8988T (cell line): ENCODE measurements around the gene TMEM176B.

ENCODE experiments used
- DNase-seq: peaks from one replicate; pipeline ENCODE4 v3.0.0; 2011

Gene TMEM176B

DNA sequence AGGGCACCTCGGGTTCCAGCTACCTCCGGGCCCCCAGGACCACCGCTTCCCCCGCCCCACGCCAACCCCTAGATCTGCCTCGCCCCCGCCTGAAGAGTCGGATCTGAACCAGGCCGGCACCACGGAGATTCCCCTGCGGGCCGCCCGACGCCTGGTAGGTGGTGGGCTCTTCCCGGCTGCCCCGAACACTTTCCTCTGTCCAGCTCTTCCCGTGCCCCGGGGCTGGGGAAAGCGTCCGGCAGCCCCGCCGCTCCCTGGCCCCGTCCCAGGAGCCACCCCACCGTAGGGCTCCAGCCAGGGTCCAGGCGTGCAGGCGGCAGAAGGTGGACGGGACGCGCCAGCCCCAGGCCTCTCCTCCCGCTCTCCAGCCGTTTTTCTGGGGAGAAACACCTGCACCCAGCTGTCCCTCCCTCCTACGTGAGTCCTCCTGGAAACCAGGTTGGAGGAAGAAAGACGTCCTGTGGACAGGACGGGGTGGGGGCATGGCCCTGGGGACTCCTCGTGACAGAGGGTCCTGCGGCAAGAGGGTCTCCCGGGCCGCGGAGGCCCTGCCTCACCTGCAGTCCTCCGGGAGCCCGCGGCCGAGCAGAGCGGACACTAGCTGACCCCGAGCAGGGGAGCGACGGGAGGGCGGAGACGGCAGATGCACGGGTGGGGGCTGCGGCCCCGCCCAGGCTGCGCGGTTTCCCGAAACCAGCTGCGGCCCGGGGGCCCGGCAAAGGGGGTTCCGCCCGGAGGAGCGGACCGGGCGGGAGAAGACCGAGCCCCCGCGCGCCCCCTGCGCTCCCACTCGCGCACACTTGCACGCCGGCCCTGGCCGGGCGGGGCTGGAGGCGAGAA, at the start of gene TMEM176B:
TMEM176B (minus strand) TSS at position 624 of the 840 bp plus-strand sequence. CDS start 3,795 bp downstream, outside the sequence.
- no peak for DNase-seq

DNA sequence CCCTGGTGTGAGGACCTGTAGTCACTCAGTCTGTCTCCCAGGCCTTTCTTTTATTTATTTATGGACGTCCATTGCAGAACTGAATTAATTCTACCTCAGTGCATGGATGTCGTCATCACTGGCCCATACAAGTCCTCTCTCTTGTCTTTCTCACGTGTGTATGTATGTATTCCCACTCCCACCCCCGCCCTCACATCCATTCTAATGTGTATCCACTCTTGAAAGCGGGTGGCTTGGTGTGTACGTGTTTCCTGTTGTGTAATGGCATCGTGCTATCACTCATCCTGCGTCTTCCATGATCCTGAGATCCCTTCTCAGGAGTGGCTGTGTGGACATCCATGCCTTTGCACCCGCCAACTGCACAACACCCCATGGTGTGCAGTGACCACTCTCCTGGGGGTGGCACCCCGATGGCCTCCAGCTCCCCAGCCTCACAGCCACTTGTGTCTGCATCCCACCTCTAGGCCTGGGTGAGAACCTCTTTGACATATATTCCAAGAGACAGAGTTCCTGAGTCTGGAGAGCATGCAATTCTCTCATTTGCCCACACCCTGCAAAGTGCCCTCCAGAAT, 49.1 kb upstream of the TMEM176B start:
- DNase-seq, result no peak

DNA sequence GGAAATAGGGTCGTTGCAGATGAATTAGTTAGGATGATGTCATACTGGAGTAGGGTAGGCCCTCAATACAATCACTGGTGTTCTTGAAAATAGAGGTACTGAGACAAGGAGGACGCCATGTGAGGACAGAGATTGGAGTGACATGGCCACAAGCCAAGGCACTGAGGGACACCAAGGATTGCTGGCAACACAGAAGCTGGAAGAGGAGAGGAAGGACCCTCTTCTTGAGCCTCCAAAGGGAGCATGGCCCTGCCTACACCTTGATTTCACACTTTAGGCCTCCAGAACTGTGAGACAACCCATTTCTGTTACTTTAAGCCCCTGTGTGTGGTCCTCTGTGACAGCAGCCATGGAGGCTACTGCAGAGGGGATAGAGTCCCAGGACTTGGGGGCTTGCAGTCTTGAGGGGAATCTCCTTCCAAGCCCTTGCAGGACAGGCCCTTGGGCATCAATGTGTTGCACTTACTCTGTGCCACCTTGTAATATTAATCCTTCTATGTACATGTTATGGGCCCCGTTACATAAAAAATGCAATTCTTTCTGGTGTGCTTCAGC, 48.5 kb upstream of the TMEM176B start:
- no peak for DNase-seq

DNA sequence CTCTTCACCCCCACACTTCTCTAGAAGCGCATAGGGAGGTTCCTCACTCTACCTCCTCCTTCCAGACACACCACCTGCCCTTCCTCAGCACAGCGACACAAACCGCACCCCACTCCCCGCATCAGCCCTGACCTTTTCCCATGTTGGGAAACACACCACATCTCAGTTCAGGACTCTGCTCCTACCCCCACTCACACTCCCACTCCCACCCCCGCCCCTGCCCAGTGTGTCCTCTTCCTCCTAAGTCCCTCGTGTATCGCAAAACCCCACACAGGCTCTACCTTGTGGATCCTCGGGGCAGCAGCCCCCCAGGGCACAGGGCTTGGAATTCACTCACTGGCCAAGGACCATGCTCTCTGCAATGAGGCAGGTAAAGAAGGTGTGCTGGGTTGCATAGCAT, 47.9 kb upstream of the TMEM176B start:
- DNase-seq, result no peak

DNA sequence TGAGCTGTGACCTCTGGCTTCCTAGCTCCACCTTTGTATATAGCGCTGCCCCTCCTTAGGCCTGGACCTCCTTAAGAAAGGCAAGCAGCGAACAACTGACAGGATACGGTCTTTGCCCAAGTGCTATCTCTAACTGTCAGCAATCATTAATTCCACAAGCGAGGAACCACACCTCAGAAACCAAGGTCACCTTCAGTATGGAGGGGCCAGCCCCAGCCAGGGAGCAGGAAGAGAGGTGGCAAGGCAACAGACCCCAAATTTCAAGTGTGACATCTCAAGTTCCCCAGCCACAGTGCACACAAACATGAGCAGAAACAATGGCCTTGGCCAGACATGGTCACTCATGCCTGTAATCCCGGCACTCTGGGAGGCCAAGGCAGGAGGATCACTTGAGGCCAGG, 47.4 kb upstream of the TMEM176B start:
- DNase-seq, result no peak

DNA sequence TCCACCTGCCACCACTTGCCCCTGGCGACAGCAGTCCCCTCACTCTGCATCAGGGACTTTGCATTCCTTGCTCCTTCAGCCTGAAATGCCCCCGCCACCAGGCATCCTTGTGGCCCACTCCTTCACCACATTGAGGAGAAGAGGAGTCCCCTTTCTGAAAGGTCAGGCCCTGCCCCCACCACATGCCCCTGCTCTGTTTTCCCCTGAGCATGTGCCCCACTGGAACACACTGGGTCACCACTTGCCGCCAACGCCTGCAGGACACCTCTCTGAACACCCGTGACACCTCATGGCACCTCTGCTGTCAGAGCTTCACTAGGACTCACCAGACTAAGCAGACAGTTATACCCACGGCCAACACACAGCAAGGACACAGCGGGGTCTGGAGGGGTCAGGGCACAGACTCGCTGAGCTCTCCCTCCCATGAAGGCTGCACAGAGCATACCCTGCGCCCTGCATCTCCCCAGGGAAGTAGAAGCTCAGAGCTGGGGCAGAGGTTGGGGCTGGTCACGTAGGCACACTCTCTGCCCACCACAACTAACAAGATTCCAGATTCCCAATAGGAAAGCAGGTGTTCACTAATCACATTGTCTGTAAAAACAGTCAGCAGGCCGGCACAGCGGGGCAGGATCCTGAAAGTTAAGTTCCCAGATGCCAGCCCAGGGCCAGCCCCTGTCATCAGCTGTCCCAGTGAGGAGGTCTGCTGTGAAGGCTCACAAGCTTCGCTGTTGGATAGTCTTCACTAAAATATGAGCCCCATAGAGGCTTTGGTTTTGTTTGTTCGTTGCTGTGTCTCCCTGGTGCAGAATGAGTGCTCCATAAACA, 46.3 kb upstream of the TMEM176B start:
- DNase-seq, result no peak

DNA sequence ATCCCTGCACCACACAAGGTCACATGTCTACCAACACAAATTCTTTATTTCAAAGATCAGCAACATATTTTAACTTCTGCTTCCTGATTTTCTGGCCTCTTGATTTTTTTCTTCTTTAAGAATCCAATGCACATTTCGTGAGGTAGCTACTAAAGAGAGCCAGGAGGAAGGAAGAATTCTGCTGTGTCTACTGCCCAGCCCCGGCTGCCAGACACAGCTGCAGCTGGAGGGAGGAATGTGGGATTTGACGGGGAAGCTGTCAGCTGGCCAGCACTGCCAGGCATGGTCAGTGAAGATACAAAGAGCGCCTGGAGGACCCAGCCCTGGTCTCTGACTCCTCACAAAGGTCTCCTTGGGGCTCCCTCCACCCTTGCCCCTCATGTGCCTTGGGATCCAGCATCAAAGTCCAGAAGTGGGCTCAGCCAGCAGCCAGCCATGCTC, 45.3 kb upstream of the TMEM176B start:
- DNase-seq, result no peak

DNA sequence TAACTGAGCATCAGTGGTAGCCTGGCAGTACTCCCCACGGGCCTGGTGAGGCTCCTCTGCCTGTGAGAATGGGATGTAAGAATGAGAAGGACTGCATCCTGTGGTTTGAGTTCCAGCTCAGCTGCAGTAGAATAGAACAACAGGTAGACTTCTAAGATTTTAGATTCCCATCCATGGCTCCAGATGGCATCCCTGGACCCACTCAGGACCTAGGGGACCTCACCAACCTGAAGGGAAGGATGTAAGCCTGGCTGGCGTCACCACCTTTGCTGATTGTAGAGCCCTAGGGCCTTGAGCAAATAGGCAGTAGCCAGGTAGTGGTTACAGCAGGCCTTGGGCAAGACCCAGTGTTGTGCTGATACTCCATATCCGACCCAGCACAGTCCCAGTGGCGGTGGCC, 42.6 kb upstream of the TMEM176B start:
- DNase-seq, result no peak

DNA sequence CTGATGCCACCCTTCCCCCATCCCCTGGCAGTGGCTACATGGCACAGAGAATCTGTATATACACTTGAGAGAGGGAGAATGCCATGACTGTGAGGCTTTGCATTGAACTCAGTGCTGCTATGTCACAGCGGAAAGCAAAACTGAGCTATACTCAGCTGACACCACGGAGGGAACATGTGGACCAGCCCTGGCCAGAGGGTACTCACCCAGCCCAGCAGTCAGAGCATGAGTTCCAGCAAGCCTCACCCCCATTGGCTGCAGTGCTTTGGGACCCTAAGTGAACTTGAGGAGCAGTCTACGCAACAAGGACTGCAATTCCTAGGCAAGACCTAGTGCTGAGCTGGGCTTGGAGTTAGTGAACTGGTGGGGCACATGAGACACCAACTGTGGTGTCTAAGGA, 41.9 kb upstream of the TMEM176B start:
- DNase-seq, result no peak

DNA sequence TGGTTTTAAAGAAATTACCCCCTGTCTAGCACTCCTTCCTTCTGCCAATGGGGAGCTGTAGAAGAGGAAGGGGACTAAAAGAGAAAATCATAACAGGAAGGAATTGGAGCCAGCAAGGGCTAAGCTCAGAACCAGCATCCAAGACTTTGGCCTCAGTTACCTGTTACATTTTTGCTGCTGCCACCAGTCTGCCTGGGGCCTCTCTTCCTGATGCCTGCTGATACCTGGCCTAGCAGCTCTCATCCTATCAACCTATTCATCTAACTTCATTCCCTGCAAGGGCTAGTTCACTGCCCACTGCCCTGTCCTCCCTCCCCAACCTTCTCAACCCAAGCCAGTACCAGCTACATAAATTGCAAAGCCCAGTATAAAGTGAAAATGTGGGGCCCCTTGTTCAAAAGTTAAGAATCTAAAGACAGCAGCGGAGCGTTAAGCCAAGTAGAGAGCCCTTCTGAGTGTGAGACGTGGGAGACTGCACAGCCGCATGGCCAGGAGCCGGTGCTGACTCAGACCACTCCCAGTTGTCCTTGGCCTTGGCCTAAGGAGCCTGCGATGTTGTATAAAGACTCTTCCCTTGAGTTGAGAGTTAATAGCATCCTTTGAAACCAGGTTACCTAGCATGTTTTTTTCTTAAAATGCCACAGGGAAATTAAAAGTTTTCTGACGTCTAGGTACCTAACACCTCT, 38.9 kb upstream of the TMEM176B start:
- DNase-seq, result no peak

DNA sequence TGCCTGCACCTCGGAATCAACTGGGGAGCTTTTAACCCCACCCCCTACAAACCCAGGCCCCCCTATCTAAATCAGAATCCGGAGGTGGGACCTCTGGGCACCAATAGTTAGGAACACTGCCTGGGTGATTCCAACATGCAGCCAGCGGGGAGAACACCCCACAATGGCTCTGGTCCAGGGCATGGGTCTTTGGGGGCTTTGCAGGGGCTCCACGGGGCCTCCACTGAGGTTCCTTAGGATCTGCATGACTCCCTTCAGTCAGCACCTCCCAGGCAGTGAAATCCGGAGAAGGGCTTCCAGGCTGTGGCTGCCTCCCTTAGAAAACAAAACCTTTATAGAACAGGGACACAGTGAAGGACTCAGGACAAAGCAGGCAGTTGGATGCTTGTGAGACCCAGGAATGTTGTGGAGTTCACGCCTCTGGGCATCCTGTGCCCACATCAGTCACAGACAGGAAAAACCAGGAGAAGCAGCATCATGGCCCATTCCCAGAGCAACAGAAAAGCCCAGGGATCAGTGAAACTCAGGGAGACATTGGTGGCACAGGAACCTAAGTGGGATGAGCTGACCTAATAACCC, 35.6 kb upstream of the TMEM176B start:
- no peak for DNase-seq

DNA sequence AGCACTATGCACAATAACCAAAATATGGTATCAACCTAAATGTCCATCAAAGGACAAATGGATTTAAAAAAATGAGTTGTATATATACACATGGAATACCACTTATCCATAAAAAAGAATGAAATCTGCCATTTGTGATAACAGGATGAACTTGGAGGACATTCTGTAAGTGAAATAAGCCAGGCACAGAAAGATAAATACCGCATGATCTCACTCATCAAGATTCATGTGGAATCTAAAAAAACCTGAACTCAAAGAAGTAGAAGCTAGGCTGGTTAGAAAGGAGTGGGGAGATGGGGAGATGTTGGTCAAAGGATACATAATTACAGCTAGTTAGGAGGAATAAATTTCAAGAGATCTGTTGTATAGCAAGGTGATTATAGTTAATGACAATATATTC, 34.9 kb upstream of the TMEM176B start:
- no peak for DNase-seq

DNA sequence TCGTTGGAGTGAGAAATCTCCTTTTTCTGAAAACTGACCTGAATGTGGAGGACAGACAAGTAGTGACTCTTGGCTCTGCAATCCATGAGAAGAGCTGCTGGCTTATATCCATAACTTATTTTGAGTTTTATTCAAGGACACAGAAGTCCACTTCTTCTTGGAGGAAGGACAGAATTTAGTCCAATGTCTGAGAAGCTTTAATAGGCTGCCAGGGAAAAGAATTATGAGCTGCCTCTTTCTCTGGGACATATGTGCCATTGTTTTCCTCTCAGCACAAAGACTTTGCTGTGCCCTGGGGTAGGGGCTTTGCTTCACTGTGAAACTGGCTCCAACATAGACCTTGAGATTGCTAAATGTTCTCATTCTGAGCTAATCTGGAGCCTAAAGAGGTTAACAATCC, 31.7 kb upstream of the TMEM176B start:
- no peak for DNase-seq

DNA sequence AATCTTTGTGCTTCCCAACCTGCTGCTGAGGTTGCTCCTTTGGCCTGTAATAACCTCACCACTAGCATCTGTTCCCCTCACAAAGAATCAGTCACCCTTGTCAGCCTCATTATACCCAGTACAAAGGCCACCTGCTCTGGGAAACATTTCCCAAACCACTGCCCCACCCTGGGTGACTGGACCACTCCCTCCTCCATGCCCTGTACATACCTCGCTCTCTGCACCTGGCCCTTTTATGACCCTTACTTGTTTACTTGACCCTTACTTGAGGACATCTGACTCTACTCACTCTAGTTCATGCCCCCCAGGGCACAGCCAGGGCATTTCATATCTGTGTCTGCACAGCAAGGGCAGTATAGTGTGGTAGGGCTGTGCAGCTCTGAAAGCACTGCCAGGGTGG, 30.8 kb upstream of the TMEM176B start:
- no peak for DNase-seq

DNA sequence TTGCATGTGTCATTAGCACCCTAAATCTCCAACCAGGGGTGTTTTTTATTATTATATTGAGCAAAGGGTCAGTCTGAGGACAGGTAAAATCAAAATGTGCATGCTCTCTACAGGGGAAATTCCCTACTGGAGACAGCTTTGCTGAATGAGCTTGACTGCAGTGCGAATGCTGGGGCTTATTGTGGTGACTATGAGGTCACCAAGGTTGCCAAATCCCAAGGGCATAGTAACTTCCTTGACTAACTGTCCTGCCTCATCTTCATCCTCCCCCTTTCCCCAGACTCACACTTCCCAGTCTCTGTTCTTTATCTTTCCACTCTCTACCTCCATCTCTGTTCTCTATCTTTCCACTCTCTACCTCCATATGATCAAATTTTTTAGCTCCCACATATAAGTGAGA, 29.3 kb upstream of the TMEM176B start:
- no peak for DNase-seq

DNA sequence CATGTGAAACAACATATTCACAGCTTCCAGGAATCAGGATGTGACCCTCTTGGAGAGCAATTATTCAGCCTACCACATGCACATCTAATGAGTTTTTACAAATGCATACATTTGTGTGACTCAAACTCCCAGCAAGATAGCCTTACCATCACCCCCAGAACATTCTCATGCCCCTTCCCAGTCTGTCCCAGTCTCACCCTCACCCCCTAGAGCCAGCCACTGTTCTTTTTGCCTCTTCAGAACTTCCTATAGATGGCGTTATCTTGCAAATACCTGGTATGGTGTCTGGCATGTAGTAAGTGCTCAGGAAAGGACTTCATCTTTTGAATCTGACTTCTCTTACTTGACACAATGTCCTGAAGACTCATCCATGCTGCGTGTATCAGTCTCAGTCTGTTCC, 28.2 kb upstream of the TMEM176B start:
- DNase-seq, result no peak

DNA sequence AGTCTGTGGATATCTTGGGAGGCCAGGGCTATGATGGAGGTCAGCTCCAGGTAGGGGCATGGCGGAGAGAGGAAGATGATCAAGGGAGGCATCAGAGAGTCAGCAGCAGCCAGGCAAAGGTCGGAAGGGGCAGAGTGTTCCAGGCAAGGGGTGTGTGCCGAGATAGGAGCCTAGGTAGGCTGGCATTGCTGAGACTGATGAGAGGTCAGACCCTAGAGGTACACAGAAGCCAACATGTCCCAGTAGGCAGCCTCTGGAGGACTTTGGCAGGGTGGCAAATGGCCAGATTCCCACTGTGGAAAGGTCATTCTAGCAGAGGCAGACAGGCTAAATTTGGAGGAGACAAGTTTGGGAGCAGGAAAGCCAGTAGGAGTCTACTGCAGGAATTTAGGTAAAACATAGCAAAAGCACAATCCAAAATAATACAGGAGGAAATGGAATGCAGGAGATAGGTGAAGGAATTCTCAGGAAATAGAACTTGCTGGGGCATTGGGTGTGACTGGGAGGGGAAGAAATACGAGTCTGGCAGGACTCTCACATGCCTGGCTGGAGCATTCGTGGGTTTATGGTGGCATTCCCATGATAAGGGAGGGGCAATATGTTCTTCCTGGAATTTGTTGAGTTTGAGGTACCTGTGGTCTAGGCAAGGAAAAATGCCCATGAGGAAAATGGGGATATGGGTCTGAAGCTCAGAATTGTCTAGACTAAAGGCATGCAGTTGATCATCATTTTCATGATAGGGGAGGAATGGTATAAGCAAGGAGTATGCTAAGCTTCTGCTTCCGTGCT, 26.1 kb upstream of the TMEM176B start:
- DNase-seq, result no peak

DNA sequence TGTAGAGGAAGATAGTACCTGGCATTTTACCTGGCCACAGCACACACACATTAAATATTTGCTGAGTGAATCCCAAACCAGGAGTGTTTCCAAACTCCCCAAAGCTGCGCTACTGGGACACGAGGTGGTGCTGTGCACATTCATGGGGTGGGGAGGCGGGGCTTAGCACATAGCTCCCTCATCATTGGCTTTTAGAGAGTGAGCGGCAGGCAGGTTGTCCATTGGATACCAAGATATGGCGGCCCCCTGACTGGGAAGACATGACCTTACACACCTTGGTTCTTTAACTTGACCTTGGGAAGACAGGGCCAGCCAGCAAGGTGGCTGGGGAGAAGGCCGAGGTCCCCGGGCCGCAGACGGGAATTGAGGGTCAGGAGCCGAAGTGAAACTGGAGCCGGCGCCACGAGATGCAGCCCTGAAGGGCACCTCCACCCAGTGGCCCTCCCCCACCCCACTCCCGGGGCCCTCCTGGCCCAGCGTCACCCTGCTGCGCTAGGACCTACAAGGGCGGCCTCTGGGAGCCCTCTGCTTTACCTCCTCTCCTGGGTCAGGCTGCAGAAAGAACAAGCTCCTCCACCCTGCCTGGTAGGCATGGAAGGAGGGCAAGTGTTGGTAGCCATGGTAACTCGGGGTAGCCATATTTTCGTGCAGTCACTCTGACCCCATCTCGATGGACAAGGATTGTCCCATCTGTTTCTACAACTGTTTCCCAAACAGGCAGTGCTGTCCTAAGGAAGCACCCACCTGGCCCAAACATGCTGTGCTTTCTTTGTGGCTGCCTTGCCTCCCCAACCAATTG, 24.4 kb upstream of the TMEM176B start:
- DNase-seq, result no peak

DNA sequence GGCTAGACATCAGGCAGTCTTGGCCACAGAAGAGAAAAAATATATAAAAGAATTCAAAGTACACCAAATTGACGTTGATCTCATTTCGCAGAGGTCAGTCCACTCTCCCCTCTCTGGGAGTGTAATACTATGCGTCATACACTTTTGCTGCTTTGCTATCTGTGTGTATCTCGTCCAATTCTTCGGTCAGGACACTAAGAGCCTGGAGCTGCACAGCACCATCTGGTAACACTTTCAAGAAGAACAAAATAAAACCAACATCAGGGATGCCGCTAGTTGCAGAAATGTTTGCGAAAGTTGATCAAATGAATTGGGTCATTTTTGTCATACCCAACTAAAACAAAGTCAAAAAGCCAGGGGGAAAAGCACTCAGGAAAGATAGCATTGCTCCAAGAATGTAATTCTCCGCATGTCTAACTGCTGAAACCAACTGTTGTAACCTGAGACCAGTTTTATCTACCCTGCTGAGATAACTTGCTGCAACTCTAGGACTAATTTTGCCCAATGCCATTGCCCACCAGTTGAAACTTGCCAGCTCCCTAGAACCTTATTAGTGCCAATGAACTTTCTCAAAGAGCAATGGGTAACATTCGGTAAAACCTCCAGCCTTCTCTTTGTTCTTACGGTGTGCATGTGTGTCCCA, 23.4 kb upstream of the TMEM176B start:
- DNase-seq, result no peak

DNA sequence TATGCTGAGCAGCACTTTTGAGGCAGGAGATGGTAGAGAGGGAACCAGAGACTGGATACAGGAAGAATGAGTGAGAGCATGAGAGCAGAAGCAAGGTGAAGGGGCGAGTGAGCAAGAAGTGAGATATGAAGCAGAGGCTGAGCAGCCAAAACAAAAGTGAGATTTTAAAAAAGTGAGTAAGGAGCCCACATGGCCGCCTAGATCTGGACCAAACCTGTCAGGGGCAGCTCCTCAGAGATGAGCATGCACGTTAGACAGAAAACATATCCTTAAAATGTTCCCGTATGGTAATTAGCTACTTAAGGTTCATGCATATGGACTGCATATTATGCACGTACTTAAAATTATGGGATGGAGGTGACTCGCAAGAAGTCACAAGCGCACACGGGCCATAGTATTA, 22.9 kb upstream of the TMEM176B start:
- DNase-seq, result no peak
